Uterus (tissue), 4 donors: ENCODE measurements around the gene DCK. TPM values are rescaled to one million over a fixed set of nuclear protein-coding genes. Genes with fewer than 3 reads are reported as not detected.
"Not testable (repeated sequence)": the region's sequence is repeated elsewhere in the genome, so short reads cannot be mapped to it uniquely, and the experiment has no call there.

Experiments
- DNase-seq, 2 donors: peaks; one replicate each; pipeline ENCODE4 v3.0.0-alpha.2; 2019 to 2020
- H3K27ac ChIP-seq, 2 donors: fragments of 200-600 bp; sonication (generic); 1 replicate in 1 of 2; 2 replicates in 1 of 2; pipeline ENCODE4 v1.5.1; 2016 to 2018
- H3K27me3 ChIP-seq, 2 donors: fragments of 200-600 bp; sonication (generic); one replicate each; pipeline ENCODE4 v1.5.1; 2018 to 2019; ENCODE audit warnings: control low read depth in 1 of 2
- H3K36me3 ChIP-seq, 2 donors: fragments of 200-600 bp; sonication (generic); one replicate each; pipeline ENCODE4 v1.5.1; 2019; ENCODE audit warnings: control low read depth in 1 of 2
- H3K4me1 ChIP-seq, 2 donors: fragments of 200-600 bp; sonication (generic); one replicate each; pipeline ENCODE4 v1.5.1; 2018 to 2019; ENCODE audit warnings: control low read depth in 1 of 2
- H3K4me3 ChIP-seq, 2 donors: fragments of 200-600 bp; sonication (generic); 1 replicate in 1 of 2; 2 replicates in 1 of 2; pipeline ENCODE4 v1.5.1; 2018 to 2019; ENCODE audit warnings: mild to moderate bottlenecking in 1 of 2
- H3K9me3 ChIP-seq, 2 donors: fragments of 200-600 bp; sonication (generic); one replicate each; pipeline ENCODE4 v1.5.1; 2019; ENCODE audit warnings: control low read depth in 1 of 2
- POLR2A ChIP-seq, 2 donors: fragments of 450-650 bp; IDR thresholded peaks; one replicate each; pipeline ENCODE4 v1.6.1; 2016; ENCODE audit warnings: antibody characterized with exemption in 2 of 2, mild to moderate bottlenecking in 1 of 2, moderate library complexity in 1 of 2
- intact Hi-C: fragments of 100-400 bp; cut with DNase I; formaldehyde crosslinking; loops from one replicate; pipeline ENCODE4 v1.15.1; 2023; ENCODE audit warnings: low total_unique reads
- total RNA-seq, 4 donors: library from RNA; depleted of rRNA in 3 of 4; stranded (reverse); fragments of >200 nt in 3 of 4; gene quantifications; one replicate each; pipeline versions ENCODE4 v1.1.0 to v1.2.4, GENCODE V29; 2014 to 2023
- TF ChIP-seq, protein P1 (sequence below), 4 experiments: fragments of 200-600 bp in 2 of 4; fragments of 450-650 bp in 2 of 4; sonication (generic) in 2 of 4; IDR thresholded peaks; one replicate each; pipeline ENCODE4 v1.5.1; 2016 to 2019; ENCODE audit warnings: antibody characterized with exemption in 4 of 4, mild to moderate bottlenecking in 2 of 4, moderate library complexity in 1 of 4
- donor health status: DM: yes; HTN: yes; CAD: no.

The DCK gene
- total RNA-seq, 4 donors from 2014 or later: 3.6 to 38.6 (median 8.1) TPM

DNA sequence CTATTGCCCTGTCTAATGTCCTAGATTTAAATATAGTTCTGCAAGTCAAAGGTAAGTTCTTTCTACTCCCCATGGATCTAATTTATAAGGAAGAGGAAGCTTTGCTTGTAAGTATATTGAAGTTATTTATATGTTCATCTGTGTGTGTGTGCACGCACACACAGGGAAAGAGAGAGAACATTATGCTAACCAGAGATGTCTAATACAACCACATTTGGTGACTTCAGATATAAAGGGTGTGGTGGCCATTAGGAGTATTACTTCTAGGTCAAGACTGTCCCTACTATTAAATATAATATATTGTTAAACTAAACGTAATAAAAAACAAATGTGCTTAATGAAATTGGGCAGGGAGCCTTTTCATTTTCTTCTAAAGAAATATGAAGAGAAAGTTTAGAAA, 4.1 kb downstream of the DCK start:
- intact Hi-C loops: no loop called here
- H3K4me1 ChIP-seq: peaks cover 0 to under 1% of the 10 kb centered on the region in 2 donors
- no peaks in the 10 kb centered on the region for H3K36me3 ChIP-seq
- no peaks in the 10 kb centered on the region for H3K9me3 ChIP-seq
- TF ChIP-seq, protein P1, sequence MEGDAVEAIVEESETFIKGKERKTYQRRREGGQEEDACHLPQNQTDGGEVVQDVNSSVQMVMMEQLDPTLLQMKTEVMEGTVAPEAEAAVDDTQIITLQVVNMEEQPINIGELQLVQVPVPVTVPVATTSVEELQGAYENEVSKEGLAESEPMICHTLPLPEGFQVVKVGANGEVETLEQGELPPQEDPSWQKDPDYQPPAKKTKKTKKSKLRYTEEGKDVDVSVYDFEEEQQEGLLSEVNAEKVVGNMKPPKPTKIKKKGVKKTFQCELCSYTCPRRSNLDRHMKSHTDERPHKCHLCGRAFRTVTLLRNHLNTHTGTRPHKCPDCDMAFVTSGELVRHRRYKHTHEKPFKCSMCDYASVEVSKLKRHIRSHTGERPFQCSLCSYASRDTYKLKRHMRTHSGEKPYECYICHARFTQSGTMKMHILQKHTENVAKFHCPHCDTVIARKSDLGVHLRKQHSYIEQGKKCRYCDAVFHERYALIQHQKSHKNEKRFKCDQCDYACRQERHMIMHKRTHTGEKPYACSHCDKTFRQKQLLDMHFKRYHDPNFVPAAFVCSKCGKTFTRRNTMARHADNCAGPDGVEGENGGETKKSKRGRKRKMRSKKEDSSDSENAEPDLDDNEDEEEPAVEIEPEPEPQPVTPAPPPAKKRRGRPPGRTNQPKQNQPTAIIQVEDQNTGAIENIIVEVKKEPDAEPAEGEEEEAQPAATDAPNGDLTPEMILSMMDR (IDR thresholded peaks at IDR 0.05): no peak
- no peak for TF ChIP-seq POLR2A (IDR thresholded peaks at IDR 0.05)
- H3K4me3 ChIP-seq: no peak overlapping the region
- DNase-seq: no peak
- no peaks in the 10 kb centered on the region for H3K27me3 ChIP-seq
- no peak overlapping the region for H3K27ac ChIP-seq

DNA sequence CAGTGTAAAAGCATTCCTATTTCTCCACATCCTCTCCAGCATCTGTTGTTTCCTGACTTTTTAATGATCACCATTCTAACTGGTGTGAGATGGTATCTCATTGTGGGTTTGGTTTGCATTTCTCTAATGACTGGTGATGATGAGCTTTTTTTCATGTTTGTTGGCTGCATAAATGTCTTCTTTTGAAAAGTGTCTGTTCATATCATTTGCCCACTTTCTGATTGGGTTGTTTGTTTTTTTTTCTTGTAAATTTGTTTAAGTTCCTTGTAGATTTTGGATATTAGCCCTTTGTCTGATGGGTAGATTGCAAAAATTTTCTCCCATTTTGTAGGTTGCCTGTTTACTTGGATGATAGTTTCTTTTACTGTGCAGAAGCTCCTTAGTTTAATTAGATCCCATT, 6.2 kb downstream of the DCK start:
- intact Hi-C loops, H3K27me3 ChIP-seq, H3K27ac ChIP-seq, H3K36me3 ChIP-seq, H3K9me3 ChIP-seq, DNase-seq, H3K4me1 ChIP-seq, H3K4me3 ChIP-seq: not testable (repeated sequence)

DNA sequence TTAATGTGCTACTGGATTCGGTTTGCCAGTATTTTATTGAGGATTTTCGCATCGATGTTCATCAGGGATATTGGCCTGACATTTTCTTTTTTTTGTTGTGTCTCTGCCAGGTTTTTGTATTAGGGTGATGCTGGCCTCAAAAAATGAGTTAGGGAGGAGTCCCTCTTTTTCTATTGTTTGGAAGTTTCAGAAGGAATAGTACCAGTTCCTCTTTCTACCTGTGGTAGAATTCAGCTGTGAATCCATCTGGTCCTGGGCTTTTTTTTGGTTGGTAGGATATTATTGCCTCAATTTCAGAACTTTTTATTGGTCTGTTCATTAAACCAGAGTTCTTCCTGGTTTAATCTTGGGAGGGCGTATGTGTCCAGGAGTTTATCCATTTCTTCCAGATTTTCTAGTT, 7.9 kb downstream of the DCK start:
- intact Hi-C loops, H3K9me3 ChIP-seq, H3K27me3 ChIP-seq, H3K4me1 ChIP-seq, H3K36me3 ChIP-seq, H3K4me3 ChIP-seq, DNase-seq, H3K27ac ChIP-seq: not testable (repeated sequence)

DNA sequence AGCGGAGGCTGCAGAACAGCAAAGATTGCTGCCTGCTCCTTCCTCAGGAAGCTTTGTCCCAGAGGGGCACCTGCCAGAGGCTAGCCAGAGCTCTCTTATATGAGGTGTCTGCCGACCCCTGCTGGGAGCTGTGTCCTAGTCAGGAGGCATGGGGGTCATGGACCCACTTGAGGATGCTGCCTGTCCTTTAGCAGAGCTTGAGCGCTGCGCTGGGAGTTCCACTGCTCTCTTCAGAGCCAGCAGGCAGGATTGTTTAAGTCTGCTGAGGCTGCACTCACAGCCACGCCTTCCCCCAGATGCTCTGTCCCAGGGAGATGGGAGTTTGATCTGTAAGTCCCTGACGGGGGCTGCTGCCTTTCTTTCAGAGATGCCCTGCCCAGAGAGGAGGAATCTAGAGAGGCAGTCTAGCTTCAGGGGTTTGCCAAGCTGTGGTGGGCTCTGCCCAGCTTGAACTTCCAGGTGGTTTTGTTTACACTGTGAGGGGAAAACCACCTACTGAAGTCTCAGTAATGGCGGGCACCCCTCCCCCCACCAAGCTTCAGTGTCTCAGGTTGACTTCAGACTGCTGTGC, 10.9 kb downstream of the DCK start:
- no peak for TF ChIP-seq POLR2A (IDR thresholded peaks at IDR 0.05)
- TF ChIP-seq, protein P1 (IDR thresholded peaks at IDR 0.05): no peak

DNA sequence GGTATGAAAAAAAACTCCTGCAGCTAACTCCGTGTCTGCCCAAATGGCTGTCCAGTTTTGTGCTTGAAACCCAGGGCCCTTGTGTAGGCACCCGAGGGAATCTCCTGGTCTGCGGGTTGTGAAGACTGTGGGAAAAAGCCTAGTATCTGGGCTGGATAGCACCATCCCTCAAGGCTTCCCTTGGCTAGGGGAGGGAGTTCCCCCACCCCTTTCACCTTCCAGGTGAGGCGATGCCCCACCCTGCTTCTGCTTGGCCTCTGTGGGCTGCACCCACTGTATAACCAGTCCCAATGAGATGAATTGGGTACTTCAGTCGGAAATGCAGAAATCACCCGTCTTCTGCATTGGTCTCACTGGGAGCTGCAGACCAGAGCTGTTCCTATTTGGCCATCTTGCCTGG, 11.6 kb downstream of the DCK start:
- intact Hi-C loops: not testable (repeated sequence)

More for the DNA sequence above, 10.9 kb downstream of the DCK start:
- Histone ChIP-seq H3K4me1 (no peaks in the 10 kb centered on the region), H3K9me3 (no peaks in the 10 kb centered on the region), H3K36me3 (no peaks in the 10 kb centered on the region), H3K27ac (no peak overlapping the region), H3K27me3 (no peaks in the 10 kb centered on the region), H3K4me3 (no peak overlapping the region)
- intact Hi-C loops: no loop called here
- DNase-seq: no peak

DNA sequence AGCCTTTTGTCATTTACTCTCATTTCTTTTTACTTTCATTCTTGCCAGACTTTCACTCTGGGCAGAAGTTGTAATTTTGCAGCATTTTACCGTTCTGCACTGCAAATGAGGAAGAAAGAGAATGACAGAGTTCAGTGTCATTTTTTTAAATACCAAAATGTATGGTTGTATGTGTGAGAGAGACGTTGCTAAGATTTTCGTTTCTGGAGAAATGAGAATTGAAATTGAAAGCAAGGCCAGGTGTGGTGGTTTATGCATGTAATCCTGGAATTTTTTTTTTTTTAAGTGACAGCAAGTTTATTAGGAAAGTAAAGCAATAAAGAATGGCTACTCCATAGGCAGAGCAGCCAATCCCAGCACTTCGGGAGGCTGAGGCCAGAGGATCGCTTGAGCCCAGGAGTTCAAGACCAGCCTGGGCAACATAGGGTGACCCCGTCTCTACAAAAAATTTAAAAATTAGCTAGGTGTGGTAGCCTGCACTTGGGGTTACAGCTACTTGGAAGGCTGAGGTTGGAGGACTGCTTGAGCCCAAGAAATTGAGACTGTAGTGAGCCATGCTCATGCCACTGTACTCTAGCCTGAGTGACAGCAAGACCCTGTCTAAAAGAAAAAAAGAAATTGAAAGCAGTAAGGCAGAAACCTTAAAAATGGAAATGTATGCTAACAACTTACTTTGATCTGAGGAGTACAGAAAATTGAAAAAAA, 12.9 kb downstream of the DCK start:
- no peak for DNase-seq
- intact Hi-C loops: no loop called here

More for the DNA sequence above, 11.6 kb downstream of the DCK start:
- H3K4me3 ChIP-seq, H3K27me3 ChIP-seq, H3K9me3 ChIP-seq, H3K4me1 ChIP-seq, H3K36me3 ChIP-seq, H3K27ac ChIP-seq, DNase-seq: not testable (repeated sequence)

More for the DNA sequence above, 12.9 kb downstream of the DCK start:
- TF ChIP-seq, protein P1 (IDR thresholded peaks at IDR 0.05): no peak
- TF ChIP-seq POLR2A (IDR thresholded peaks at IDR 0.05): no peak
- H3K36me3 ChIP-seq: no peaks in the 10 kb centered on the region
- no peak overlapping the region for H3K4me3 ChIP-seq
- no peak overlapping the region for H3K27ac ChIP-seq
- H3K9me3 ChIP-seq: no peaks in the 10 kb centered on the region
- H3K27me3 ChIP-seq: no peaks in the 10 kb centered on the region
- H3K4me1 ChIP-seq: no peaks in the 10 kb centered on the region
